GM21423 (cell line): ENCODE data around the gene PNMA8A.
"Not testable (repeated sequence)": the region's sequence is repeated elsewhere in the genome, so short reads cannot be mapped to it uniquely, and the experiment has no call there.

Experiments
- ATAC-seq: cut with Tn5 transposase; IDR thresholded peaks from one replicate; pipeline ENCODE4 v1.9.1; 2021; ENCODE audit warnings: mild to moderate bottlenecking, moderate library complexity; ENCODE audit not compliant: unreplicated experiment

Gene PNMA8A

DNA sequence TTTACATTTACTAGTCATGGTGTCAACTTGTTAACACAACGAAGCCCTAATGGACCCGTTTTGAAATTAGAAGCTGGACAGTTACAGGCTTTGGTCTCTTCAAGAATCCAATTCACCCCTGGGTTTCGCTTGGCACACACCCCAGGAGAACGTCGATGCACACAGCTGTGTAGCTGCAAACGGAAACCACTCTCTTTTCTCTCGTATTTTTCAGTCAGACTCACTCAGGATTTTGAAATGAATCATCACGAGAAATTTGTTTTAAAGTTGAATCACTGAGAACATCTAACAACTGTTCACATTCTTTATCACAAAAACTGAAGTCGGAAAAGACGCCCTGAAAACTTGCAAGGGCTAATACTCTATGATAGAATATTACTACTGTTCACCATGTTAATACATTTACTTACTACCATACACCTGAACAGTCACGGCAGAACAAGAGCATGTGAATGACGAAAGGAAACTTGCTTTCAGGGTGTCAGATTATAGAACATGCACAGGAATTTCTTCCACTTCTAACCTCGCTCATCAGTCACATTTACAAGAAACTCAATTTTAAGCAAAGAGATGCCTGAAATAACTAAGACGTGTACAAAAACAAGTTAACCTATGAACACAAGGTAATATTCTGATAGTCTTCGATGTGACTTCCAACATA lies 4.7 kb downstream of the PNMA8A start:
- no peak for ATAC-seq

DNA sequence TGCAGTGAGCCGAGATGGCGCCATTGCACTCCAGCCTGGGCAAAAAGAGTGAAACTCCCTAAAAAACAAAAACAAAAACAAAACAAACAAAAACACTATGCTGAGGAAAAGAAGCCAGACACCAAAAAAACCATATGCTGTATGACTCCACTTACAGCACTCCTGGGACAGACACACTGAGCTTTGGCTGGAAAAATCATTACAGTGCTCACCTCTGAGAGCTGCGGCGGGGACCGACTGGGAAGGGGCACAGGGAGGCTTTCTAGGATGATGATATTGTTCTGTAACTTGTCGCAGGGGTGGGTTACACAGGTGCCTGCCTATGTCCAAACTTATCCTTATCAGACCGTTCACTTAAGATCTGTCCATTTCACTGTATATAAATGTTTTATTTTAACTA lies 7.8 kb downstream of the PNMA8A start:
- ATAC-seq, result no peak

DNA sequence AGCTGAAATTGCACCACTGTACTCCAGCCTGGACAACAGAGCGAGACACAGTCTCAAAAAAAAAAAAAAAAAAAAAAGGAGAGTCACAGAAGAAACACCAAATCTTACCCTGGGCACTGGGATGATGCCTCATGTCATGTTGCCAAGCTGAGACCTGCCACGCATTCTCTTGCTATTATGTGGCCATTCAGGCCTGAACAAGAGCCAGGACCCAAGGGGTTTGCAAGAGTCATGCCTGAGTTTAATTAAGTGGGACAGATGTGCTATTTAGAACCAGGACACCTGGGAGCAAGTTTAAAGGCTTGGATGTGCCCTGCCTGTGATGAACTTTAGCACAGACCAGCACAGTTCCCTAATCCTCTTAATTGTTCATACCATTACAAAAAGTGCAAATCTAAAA lies 9.8 kb downstream of the PNMA8A start:
- no peak for ATAC-seq

GRCh38 chr19:46460981-46461380 lies 10.4 kb downstream of the PNMA8A start:
- ATAC-seq, result no peak

DNA sequence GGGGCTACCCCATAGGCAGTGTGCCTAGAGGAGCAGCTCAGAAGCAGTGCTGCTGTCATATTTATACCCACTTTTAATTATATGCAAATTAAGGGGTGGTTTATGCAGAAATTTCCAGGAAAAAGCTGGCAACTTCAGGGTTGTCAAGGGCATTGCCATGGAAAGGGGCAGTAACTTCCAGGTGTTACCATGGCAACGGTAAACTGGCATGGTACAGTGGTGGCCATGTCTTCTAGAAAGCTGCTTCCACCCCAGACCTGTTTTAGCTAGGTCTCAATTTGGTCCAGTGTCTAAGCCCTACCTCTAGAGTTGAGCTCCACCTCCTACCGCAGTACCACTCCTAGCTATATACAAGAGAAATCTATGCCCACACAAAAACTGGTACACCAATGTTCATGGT lies 11.3 kb downstream of the PNMA8A start:
- ATAC-seq, result no peak

DNA sequence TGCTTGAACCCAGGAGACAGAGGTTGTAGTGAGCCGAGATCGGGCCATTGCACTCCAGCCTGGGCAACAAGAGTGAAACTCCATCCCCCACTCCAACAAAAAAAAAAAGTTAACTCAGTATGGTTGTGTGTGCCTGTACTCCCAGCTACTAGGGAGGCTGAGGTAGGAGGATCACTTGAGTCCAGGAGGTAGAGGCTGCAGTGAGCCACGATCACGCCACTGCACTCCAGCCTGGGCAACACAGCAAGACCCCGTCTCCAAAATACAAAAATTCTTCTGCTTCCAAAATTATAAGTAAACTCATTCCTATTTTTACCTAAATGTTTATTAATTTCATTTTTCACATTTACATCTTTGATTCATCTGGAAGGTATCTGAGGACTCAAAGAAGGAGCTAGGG lies 14.4 kb downstream of the PNMA8A start:
- no peak for ATAC-seq

- no peak for ATAC-seq
Observed at GRCh38 chr19:46454244-46454643, 17.1 kb downstream of the PNMA8A start.

DNA sequence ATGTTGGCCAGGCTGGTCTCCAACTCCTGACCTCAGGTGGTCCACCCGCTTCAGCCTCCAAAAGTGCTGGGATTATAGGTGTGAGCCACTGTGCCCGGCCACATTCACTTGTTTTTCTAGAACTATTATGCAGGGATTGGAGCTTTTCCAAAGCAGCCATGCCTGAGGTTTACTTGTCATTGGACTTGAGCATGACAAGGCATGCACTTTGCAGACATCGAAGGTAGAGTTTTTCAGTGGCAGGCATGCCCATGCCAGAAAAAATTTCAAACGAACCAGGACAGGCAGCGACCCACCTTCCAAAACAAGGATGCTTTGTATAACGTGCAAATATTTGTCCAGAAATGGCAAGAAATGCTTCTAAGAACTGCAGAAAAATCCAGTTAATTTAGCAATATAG lies 17.7 kb downstream of the PNMA8A start:
- ATAC-seq, result no peak

- ATAC-seq, result no peak
Observed at GRCh38 chr19:46452186-46452585, 19.2 kb downstream of the PNMA8A start.

- ATAC-seq, result no peak
Observed at GRCh38 chr19:46451352-46451751, 20.0 kb downstream of the PNMA8A start.

- no peak for ATAC-seq
Observed at GRCh38 chr19:46450737-46451136, 20.6 kb downstream of the PNMA8A start.

DNA sequence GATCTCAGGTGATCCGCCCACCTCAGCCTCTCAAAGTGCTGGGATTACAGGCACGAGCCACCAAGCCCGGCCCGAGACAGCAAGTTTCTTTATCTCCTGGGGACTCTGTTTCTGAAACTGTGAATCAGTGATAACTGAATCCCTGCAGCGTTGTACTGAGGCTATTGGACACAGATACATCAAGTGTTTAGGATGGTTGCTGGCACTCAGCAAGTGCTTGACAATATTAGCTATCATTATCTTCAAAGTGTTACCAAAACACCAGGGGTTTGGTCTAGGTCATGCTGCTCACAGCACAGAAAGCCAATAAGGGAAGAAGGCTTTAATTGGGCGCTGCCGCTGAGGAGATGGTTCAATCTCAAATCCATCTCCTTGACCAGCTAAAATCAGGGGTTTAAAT lies 22.1 kb downstream of the PNMA8A start:
- ATAC-seq, result no peak

GRCh38 chr19:46448601-46449000 lies 22.8 kb downstream of the PNMA8A start:
- no peak for ATAC-seq

DNA sequence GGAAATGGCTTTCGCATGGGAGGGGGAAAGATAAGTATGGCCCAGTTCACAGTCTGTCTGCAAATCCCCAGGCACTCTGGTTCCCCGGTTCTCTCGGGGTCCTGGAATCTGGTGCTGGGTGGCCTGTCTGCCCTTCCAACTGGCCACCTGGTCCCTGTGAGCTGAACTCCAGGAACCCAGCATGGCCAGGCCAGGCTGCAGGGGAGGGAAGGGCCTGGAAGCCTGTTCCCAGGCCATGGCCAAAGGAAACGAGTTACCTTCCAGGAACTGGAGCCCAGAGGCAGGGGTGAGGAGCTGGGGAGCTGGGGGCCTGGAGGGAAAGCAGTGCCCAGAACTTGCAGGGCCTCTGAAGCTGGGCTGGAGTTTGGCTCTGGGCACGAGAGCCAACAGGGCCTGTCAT lies 23.5 kb downstream of the PNMA8A start:
- no peak for ATAC-seq

DNA sequence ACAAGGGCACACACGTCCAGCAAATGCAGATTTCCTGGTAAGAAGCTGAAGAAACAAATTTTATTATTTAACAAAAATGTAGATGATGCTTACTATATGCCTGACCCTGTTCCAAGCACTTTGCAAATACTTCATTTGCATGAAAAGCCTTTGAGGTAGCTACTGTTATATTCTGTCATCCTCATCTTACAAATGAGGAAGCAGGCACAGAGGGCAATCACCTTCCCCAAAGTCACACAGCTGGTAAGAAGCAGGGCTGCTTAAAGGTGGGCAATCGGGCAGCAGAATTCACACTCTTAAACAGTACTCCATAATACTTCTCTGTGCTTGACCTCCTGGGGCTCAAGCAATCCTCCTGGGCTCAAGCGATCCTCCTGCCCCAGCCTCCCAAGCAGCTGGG lies 24.4 kb downstream of the PNMA8A start:
- no peak for ATAC-seq

GRCh38 chr19:46446021-46446420 lies 25.3 kb downstream of the PNMA8A start:
- no peak for ATAC-seq

- no peak for ATAC-seq
Observed at GRCh38 chr19:46442808-46443450, 28.4 kb downstream of the PNMA8A start.

GRCh38 chr19:46441866-46442265 lies 29.5 kb downstream of the PNMA8A start:
- no peak for ATAC-seq

GRCh38 chr19:46435689-46436088 lies 35.7 kb downstream of the PNMA8A start:
- ATAC-seq, result not testable (repeated sequence)

GRCh38 chr19:46435009-46435408 lies 36.4 kb downstream of the PNMA8A start:
- no peak for ATAC-seq

DNA sequence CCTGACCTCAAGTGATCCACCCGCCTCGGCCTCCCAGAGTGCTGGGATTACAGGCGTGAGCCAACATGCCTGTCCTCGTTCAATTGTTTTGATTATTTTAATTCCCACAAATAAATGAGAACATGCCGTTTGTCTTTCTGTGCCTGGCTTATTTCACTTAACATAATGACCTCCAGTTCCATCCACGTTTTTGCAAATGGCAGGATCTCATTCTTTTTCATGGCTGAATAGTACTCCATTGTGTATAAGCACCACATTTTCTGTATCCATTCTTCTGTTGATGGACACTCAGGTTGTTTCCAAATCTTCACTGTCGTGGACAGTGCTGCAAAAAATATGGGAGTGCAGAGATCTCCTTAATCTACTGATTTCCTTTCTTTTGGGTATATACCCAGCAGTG lies 37.9 kb downstream of the PNMA8A start:
- not testable (repeated sequence) for ATAC-seq

GRCh38 chr19:46431824-46432223 lies 39.5 kb downstream of the PNMA8A start:
- no peak for ATAC-seq

DNA sequence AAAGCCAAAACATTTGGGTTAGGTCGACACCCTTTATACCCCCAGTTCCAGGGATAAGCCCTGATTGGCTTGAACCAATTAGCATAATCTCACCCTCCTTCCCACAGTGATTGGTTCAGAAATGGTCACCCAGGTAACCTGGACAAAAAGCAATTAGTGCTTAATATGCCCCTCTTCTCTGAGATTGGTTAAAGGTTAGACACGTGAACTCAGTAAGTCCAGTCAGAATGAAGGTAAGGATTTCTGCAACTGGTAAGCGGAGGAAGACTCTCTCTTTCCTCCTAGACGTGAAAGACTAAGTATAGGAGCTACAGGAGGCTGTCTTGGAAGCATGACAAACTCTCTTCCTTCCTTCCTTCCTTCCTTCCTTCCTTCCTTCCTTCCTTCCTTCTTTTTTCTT lies 41.4 kb downstream of the PNMA8A start:
- no peak for ATAC-seq
